HG03097 (cell line): ENCODE data around the gene DDN.

Experiments
- ATAC-seq: cut with Tn5 transposase; IDR thresholded peaks from one replicate; pipeline ENCODE4 v1.9.1; 2021; ENCODE audit not compliant: unreplicated experiment, low FRiP score

Gene DDN

DNA sequence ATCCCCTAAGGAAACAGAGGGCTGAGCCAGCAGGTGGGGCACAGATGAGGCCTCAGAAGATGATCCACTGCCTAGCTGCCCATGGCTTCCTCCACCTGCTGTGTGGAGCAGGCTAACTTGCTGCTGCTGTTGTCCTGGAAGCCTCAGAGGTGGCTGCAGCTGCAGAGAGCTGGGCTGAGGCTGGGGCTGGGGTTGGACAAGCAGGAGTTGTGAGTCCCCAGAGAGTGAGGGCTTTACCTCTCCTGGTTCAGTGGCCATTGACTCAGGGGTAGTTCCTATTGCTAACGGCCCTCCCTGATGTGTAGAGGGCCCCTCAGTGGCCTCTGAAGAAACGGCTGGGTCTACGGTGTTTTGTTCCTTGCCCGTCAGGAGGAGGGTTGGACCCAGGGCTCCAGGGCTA, 33.1 kb upstream of the DDN start:
- no peak for ATAC-seq

GRCh38 chr12:49031573-49032161, 32.5 kb upstream of the DDN start:
- ATAC-seq, result no peak

DNA sequence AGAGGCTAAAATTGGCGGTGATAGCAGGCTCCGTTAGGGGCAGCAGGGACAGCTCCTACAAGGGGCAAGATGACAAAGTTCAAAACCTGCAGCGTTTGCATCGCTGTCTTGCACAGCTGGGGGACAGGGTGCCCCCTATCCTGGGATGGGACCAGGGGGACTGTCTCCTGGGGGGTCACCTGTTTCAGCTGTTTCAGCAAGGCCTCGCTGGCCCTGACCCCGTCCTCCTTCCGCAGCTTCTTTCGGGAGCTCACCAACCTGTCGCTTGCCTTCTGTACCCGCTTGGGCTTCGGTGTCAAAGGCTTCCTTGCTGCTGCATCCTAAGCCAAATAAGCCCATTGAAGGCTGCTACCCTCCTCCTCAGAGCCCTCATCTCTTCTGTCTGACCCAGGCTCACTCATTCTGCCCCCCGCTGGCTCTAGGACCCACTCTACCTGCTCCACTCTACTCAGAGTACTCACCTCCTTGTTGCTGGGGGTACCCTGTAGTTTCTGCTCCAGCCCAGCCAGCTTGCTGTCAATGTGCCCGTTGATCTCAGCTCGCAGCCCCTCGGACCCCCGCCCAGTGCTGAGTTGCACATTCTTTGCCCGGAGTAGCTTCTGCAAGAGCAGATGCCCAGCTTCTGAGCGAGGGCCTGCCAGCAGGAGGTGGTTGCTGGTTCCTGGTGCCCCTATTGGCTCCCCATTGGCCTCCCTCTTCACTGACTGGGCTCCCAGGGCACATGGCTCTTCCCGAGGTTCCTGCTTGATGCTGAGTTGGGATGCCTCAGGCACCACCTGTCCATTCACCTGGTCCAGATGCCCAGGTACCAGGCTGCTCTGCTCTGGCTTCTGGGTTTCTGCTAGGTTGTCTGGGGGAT, 31.8 kb upstream of the DDN start:
- ATAC-seq, result no peak

DNA sequence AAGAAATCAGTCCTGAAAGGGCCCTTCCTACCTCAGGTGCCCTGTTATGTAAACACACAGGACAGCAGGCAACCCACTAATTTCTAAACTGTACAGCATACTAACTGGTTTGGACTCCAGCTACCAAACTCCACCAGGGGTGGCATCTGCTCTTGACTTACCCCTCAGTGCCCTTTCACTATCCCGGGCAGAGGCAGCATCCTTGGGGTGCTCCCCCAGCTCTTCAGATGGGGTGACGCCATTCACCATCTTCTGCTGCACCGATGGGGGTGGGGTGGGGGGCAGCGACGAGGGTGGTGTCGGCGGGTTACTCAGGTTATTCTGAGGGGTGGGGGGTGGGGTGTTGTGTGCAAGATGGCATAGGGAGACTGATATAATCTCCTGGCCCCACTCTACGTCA, 30.9 kb upstream of the DDN start:
- ATAC-seq, result no peak

DNA sequence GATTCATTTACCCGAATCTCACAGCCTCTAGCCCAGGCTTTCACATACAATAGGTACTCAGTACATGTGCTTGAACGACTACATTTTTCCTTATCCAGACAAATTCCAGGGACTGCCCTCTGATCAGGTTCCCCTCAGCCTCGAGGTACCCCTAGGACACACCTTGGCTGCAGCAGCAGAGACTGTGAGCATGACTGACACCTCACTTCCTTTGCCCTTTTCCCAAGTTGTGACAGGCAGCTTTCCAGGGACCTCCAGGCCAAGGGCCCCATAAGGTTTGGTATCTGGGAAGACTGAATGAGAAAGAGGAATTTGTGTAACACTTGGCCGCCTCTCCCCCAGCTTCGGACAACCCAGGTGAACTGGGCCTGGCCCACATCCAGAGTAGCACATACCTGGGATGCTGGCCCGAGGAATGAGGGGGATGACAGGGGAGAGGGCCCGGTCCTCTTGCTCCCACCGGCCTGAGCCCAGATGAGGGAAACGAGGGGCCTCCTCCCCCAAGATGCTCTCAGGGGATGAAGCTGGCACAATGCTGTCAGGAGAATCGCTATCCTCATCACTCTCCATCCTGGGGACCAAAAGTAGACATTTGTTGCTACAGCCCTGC, 29.6 kb upstream of the DDN start:
- no peak for ATAC-seq

DNA sequence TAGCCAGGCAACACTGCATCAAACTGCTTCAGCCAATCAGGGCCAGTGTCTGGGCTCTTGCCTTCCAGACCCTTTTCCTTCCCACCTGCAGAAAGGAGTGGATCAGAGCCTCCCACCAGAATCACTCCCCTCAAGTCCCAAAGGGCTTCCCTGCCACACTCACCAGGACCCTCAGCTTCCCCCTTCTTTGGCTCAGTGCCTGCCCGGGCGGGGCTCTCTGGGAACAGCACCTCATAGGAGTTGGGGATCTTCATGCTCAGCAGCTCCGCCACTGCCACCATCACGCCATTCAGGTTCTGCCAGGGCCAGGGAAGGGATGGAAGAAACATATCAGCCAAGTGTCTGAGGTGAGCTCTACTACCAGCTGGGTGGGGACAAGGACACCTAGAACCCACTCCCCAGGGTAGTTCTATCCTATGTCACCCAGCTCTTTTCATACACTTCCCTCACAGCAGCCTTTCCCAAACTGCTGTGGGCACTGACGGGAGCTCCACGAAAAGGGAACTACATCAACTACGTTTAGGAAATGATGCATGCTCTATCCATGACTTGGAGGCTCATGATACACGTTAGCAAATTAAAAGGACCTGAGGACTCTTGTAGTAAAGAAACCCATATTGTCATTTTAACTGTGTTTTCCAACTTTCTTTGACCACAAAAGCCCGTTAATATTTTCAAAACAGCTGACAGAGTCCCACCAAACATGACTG, 28.8 kb upstream of the DDN start:
- ATAC-seq, result no peak

DNA sequence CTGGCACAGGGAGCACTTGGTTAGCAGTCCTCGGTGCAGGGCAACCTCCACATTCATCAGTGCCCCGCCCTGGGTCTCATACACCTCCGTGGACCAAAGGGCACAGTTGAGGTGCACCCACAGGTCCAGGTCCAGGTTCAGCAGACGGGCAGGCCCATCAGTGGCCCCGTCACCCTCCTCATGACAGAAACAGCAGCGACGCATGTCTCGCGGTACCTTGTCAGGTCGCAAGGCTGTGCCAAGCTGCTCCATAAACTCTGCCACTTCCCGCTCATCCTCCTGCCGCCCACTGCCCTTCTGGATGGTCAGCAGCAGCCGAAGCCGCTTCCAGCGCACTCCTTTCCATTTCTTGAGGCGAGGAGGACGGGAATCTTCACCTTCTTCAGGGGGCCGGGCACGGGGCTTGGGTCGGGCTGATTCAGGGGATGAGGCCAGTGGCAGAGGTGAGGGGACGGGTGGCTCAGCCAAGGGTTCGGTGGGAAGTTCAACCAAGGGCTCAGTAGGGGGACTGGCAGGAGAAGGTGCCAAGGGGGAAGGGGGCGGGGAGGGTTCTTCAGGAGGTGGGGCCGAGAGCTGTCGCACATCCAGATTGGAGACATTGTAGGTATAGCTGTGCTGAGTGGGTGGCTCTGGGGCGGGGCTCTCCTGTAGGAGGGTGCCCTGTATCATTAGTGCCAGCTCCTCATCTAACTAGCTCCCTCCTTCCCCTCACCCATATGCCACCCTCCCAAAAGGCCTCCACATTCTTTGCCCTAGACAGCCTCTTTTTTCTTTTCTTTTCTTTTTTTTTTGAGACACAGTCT, 27.7 kb upstream of the DDN start:
- no peak for ATAC-seq

DNA sequence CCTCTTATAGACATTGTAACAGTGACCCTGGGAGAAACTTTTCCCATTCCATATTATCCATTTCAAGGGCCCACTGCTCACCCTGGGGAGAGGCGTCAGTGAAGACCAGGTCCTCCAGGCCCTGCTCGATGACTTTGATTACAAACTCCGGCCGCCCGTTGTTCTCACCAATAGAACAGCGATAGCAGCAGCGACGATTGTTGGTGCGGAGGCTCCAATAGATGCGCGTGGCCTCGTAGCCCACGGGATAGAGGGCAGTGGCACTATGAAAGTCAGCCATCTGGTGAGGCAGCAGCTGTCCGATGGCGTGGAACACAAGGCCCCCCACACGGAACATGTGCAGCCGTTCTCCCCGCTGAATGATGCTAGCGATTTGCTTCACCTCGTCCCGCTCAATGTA, 26.9 kb upstream of the DDN start:
- no peak for ATAC-seq

GRCh38 chr12:49025463-49025862, 26.3 kb upstream of the DDN start:
- no peak for ATAC-seq

DNA sequence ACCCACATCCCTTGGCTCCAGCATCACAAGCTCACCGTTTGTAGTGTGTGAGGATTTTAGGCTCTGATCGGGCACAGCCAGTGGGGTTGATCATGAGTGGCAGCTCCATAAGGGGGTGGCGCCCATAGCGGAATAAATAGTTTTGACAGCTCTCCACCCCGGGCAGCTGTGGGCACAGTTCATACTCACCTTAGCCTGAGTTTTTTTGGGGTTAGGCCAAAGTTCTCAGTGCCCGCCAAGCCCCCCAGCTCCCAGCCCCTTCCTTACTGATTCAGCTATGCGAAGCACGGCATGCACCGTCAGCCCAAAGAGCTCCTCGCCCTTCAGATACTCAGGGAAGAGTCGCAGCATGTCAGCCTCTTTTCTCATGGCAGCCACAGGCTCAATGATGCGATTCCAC, 25.4 kb upstream of the DDN start:
- no peak for ATAC-seq

- ATAC-seq, result no peak
Observed at GRCh38 chr12:49023812-49024211, 24.6 kb upstream of the DDN start.

DNA sequence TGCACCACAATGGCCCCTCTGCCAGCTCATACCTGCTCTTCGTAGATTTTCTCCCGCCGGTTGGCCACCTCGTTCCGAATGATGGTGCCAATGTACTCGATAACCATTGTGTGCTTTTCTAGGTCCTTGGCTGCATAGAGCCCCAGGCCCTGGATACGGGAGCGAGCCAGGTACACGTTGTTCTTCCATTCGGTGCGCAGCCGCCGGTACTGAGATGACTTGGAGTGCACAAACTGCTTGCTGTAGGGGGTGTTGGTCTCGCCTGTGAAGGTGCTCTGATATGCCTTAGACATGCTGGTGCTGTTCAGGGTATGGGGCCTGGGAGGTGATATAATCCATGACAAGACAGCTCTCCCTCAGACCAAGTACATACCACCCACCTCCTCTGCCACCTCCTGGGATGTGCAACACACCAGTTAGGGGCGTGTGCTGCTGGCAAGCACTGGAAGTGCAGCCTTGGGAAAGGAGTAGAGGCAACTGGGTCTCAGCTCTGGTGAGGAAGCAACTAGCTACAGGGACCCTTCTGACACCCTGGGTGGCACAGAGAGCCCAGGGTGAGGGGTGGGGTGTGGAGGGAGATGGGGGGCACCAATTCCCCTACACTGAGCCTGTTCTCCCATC, 23.5 kb upstream of the DDN start:
- no peak for ATAC-seq

DNA sequence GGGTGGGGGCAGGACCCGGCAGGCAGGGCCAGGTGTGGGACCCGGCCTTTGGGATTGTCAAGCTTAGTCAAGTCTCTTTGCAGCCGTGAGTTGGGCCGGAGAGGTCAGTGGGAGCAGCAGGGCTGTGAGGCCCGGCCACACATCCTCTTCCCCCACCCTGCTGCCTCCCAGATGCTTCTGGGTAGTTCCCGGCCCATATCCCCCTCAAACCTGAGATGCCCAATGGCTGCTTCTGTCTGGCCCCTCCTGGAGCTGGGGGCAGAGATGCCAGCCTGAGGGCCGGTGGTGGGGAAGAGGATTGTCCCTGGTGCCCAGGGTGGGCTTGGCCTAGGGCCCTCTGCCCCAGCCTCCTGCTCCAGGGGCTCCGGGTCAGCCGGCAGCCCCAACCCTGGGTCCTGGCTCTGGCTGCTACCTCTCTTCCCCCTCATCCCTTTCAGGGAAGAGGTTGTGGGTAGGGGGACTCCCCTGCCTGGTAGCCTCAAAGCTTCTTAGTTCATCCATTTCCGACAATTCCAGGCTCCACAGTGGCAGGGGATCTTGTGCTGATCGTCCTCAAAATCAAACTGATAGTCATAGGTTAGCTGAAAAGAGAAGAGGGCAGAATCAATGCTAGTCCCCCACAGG, 22.2 kb upstream of the DDN start:
- no peak for ATAC-seq

- no peak for ATAC-seq
Observed at GRCh38 chr12:49020441-49020840, 21.3 kb upstream of the DDN start.

GRCh38 chr12:49019443-49020324, 20.5 kb upstream of the DDN start:
- ATAC-seq, result no peak

DNA sequence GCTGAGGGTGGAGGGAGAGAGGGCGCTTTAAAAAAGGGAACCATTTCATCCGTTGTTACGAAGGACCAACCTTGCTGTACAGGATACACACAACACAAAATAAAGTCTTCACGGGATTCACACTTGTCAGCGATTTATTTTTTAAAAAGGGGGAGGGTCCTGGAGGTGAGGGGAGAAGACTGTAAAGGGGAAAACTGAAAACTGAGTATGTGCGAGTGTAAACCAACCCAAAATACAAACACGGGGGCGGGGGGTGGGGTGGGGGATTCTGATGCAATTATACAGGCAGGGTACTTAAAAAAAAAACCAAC, 19.9 kb upstream of the DDN start:
- no peak for ATAC-seq

GRCh38 chr12:49018261-49019119, 19.3 kb upstream of the DDN start, which contains the start of gene PRKAG1:
PRKAG1 (minus strand) TSS chr12:49018776; CDS start chr12:49018740, 36 bp downstream.
- ATAC-seq, result peak; percentile 82

GRCh38 chr12:49017891-49018260, 18.7 kb upstream of the DDN start:
- ATAC-seq, result peak; percentile 10
